ENCODE results near the gene KRT78.
A peak's percentile ranks its signal among the peaks of the same experiment; 100 is the strongest.
"Not testable (repeated sequence)": the region's sequence is repeated elsewhere in the genome, so short reads cannot be mapped to it uniquely, and the experiment has no call there.

Gene KRT78

DNA sequence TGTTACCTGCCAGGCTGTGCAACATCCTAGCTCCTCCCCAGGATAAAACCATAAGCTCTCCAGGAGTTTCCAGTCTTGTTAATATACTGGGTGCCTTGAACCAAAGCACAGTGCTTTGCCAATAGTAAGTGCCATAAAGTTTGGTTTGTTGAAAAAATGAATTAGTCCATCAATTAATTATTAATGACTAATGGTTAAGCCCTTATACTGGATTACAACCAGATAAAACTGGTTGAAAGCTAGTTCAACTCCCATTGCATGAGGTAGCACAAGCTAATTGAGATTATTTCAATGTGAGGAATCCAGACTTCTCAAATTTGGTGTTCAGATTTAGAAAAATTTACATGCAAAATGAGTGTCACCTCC, 51.3 kb downstream of the KRT78 start:
- Mint-ChIP-seq H3K27ac (no peak overlapping the region), H3K4me3 (no peak overlapping the region), H3K27me3 (no peaks in the 10 kb centered on the region), H3K4me1 (ENCODE audit: low read depth) (peaks cover 20% of the 10 kb centered on the region), H3K9me3 (no peaks in the 10 kb centered on the region), H3K36me3 (ENCODE audit: low read depth) (no peaks in the 10 kb centered on the region)
- DNase-seq: no peak

DNA sequence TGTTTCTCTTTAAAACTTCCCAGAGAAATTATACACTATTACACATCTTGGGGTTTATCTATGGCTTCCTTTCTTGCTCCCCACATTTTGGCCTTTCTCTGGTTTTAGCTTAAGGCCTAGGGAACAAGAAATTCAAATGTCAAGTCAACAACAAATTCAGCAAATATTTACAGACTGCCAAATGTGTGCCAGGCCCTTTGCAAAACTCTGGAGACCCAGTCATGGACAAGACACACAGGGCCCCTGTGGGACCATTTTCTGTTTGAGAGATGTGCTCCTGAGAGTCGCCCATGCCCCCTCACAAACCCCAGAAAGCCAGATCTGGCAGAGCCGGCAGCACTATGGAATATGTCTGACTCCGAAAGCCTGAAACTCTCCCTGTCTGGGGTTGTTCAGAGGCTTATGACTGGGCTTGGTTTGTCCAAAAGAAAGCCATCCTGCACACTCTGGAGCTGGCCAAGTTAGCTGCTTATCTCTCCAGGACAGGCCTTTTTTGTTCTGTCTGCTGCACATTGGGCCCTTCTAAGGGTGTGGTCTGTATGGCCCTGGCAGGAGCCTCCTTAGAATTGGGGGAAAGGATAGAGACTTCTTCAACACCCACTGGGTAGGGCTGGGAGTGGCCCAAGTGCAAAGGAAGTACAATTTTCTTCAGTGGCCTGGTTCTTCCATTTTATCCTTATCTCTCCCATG, 51.8 kb downstream of the KRT78 start:
- DNase-seq: no peak
- no peak overlapping the region for H3K27ac Mint-ChIP-seq
- peaks cover 22% of the 10 kb centered on the region for H3K4me1 Mint-ChIP-seq (ENCODE audit: low read depth)
- no peaks in the 10 kb centered on the region for H3K36me3 Mint-ChIP-seq (ENCODE audit: low read depth)
- no peaks in the 10 kb centered on the region for H3K27me3 Mint-ChIP-seq
- H3K9me3 Mint-ChIP-seq: no peaks in the 10 kb centered on the region
- H3K4me3 Mint-ChIP-seq: no peak overlapping the region

DNA sequence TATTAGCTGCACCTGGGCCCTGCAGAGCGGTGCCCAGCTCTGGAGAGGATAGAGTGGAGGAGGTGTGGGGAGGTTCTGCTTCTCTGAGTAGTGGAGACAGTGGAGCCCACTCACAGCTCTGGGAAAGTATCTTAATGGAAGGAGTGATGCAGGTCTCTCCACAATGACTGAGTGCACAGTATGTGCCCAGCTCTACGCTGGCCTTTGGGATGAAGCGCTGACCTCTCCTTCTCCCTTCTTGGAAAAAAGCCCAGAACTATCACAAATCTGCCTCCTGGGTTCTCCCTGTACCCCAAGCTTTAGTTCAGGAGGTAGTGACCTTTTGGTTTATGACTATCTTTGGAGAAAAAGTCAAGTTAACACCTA, 52.4 kb downstream of the KRT78 start:
- H3K36me3 Mint-ChIP-seq (ENCODE audit: low read depth): no peaks in the 10 kb centered on the region
- H3K4me1 Mint-ChIP-seq (ENCODE audit: low read depth): peaks cover 28% of the 10 kb centered on the region
- no peaks in the 10 kb centered on the region for H3K27me3 Mint-ChIP-seq
- no peaks in the 10 kb centered on the region for H3K9me3 Mint-ChIP-seq
- no peak for DNase-seq
- H3K4me3 Mint-ChIP-seq: no peak overlapping the region
- no peak overlapping the region for H3K27ac Mint-ChIP-seq

DNA sequence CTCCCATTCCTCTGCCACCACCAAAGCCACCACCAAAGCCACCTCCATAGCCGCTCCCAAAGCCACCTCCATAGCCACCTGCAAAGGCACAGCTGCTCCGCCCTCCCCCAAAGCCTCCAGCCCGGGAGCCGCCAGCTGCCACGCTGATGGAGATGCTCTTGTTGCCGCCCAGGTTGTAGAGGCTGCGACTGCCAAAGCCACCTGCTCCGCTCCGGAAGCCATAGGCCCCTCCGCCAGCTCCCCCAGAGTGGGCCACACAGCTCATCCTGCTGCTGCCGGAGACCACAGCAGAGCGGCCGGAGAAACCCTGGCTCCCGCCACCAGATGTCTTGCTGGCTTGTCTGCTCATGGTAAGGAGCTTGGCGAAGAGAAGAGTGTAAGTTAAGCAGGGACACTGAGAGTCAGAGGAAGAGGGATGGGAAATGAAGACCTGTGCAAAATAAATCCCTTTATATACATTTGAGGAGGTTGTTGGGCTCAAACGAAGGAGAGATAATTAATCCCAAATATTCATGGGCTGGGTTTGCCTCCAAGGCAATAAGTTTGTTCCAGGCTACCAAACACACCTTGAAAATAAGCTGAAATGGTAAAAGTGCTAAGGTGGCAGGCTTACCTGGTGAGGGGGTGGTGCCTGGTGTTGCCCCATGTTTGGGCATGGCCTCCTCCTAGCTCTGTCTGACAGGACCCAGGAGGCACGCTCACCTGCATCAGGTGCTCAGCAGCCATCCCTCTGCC, 52.9 kb downstream of the KRT78 start, which contains the start of gene KRT3:
TSS of gene KRT3 (minus strand) at position 424 of the 735 bp plus-strand sequence. CDS start at position 349, 75 bp downstream.
- H3K9me3 Mint-ChIP-seq: no peaks in the 10 kb centered on the region
- H3K4me1 Mint-ChIP-seq (ENCODE audit: low read depth): peaks cover 28% of the 10 kb centered on the region
- H3K27me3 Mint-ChIP-seq: peaks cover under 1% of the 10 kb centered on the region
- DNase-seq: no peak
- H3K27ac Mint-ChIP-seq: no peak within 1 kb of the TSS
- H3K4me3 Mint-ChIP-seq: no peak within 1 kb of the TSS
- H3K36me3 Mint-ChIP-seq (ENCODE audit: low read depth): no peaks in the 10 kb centered on the region

DNA sequence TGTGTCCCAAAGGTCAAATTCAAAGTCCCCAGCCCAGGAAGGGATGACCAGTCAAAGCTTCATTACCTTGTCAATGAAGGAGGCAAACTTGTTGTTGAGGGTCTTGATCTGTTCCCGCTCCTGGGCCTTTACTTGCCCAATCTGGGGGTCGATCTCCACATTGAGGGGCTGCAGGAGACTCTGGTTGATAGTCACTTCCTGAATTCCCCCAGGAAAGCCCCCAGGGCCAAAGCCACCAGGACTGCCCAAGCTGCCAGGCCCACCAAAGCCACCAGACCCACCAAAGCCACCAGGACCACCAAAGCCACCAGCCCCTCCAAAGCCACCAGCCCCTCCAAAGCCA, 53.5 kb downstream of the KRT78 start:
- H3K27me3 Mint-ChIP-seq: not testable (repeated sequence)

DNA sequence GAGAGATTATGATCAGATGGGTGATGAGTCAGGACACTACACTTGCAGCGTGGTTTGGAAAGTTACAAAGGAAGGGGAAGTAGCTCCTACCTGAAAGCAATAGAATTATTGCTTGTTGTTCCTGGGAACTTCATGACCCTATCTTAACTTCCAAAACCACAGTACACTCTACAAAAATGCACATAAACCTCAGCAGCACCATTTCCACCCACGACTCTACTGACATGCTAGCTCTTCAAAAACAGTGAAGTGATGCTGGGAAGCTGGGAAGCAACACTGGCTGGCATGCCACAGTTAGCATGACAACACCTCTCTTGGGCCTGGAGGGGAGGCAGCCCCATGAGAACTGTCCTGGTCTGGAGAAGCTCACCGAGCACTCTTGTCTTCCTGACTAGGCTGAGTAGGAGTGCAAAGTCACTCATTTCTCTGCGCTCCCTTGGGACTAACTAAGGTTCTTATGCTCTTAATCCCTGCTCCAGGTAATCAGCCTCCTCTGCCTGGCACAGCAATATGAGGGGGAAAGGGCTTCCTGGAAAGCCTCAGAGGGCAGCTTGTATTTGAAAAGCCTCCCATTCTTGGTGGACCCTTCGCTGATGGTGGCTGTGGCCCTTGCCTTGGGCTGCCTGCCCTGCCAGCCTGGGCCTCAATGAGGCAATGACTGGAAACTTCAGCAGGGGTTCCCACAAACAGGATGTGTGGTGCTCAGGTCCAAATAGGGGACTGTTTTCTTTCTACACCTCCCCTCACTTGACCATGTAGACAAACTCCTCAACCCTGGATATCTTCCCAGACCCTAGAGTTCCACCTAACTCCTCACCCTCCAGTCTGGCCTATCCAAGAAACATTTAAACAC, 54.1 kb downstream of the KRT78 start:
- Mint-ChIP-seq H3K27ac (no peak overlapping the region), H3K4me3 (no peak overlapping the region), H3K27me3 (peaks cover 12% of the 10 kb centered on the region), H3K36me3 (ENCODE audit: low read depth) (no peaks in the 10 kb centered on the region), H3K4me1 (ENCODE audit: low read depth) (peaks cover 38% of the 10 kb centered on the region), H3K9me3 (no peaks in the 10 kb centered on the region)
- DNase-seq: no peak

More for the DNA sequence above, 53.5 kb downstream of the KRT78 start:
- peaks cover 32% of the 10 kb centered on the region for H3K4me1 Mint-ChIP-seq (ENCODE audit: low read depth)
- not testable (repeated sequence) for H3K36me3 Mint-ChIP-seq (ENCODE audit: low read depth); H3K27ac Mint-ChIP-seq; DNase-seq; H3K9me3 Mint-ChIP-seq; H3K4me3 Mint-ChIP-seq

DNA sequence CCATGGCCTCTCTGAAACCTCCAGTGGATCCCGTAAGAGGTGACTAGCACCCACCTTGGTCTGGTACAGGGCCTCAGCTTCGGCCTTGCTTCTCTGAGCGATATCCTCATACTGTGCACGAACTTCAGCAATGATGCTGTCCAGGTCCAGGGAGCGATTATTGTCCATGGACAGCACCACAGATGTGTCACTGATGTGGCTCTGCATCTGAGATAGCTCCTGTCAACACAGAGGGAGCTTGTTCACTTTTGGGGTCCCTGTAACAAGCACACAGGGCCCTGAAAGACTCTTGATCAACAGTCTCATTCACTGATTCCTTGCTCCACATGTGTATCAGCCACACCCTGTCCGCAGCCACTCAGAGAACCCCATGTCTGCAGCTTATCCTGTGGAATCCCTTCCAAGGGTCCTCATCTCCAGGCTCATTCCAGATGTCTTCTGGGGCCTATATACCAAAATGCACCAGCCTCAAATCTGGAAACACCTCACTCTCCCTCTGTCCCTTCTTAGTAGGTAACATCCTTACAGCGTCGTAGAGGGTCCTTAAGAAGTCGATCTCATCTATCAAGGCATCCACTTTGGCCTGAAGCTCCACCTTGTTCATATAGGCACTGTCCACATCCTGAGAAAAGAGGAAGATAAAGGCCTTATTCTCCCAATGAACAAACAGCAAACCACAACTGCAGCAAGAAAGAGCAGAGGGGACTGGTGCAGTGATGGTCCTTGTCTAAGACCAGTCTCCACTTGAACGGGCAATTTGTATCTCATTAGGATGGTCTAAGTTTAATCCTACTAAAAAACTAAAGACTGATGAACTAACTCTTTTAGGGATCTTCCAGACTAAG, 56.4 kb downstream of the KRT78 start:
- H3K9me3 Mint-ChIP-seq: no peaks in the 10 kb centered on the region
- H3K27me3 Mint-ChIP-seq: peaks cover 33% of the 10 kb centered on the region
- no peak overlapping the region for H3K4me3 Mint-ChIP-seq
- peaks cover 40% of the 10 kb centered on the region for H3K4me1 Mint-ChIP-seq (ENCODE audit: low read depth)
- no peak for DNase-seq
- H3K27ac Mint-ChIP-seq: no peak overlapping the region
- no peaks in the 10 kb centered on the region for H3K36me3 Mint-ChIP-seq (ENCODE audit: low read depth)

DNA sequence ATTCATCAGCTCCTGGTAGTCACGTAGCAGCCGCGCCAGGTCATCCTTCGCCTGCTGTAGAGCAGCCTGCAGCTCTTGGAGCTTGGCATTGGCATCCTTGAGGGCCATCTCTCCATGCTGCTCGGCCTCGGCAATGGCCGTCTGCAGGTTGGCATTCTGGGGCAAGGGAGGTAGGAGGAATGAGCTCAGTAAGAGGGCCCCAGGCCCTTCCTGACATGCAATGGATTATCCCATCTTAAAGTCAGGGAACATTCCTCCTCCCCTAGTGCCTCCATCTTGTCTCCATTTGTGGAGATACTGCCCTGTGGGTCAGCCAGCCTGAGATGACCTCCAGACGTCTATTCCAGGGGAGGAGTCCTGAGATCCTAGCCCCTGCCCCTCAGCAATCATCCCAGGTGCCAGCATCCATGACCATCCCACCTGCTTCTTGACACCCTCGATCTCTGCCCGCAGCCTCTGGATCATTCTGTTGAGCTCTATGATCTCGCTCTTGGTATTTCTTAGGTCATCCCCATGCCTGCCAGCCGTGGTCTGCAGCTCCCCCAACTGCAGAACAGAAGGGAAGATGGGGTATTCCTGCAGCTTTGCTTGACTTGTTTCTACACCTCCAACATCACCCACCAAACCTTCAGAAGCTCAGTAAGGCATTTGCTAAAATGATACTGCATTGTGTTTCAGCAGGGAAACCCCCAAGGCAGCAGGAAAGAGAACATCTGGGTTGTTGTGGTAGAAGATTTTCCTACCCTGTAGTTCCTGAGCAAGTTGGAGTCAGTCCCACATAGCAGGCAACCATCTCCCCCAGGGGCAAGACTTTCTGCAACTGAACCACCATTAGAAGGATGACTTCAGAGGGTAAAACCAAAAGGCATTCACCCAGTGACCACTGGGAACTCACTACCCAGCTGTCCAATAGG, 57.3 kb downstream of the KRT78 start:
- Mint-ChIP-seq H3K27ac (no peak overlapping the region), H3K36me3 (ENCODE audit: low read depth) (no peaks in the 10 kb centered on the region), H3K27me3 (peaks cover 33% of the 10 kb centered on the region), H3K9me3 (no peaks in the 10 kb centered on the region), H3K4me3 (no peak overlapping the region), H3K4me1 (ENCODE audit: low read depth) (peaks cover 40% of the 10 kb centered on the region)
- DNase-seq: no peak

DNA sequence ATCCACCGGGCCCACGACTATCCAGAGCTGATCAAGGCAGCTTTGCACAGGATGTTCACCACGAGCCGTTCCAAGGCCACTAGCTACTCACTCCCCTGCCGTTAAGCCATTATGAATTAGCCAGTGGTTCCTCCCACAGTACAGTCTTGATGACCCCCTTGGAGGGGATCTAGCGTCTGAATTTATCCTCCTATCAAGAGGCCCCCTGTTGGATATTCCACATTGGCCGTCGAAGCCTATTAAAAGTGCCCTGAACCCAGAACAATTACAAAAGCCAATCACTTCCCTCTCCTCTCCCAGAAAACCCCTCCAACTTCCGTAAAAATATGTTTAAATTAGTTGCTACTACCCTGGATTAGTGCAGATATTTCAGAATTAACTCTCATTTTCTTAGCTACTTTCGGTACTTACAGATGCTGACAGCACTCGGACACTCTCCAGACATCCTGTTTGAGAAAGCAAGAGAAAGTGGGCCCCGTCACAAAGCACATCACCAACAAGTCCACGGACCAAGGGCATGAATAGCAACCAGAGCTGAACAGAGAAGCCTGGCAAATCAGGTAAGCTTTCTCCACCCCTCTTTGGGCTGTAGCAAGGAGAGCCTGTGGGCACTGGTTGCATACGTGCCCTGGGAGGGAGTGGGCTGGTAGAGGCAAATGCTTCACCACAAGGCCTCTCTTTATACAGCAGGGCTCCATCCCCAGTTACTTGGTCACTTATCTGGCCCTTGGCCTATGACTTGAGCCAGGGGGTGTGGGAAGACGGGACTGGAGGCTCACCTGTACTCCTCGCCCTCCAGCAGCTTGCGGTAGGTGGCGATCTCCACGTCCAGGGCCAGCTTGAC, 58.1 kb downstream of the KRT78 start:
- no peak overlapping the region for H3K27ac Mint-ChIP-seq
- no peaks in the 10 kb centered on the region for H3K9me3 Mint-ChIP-seq
- no peaks in the 10 kb centered on the region for H3K36me3 Mint-ChIP-seq (ENCODE audit: low read depth)
- H3K4me3 Mint-ChIP-seq: no peak overlapping the region
- DNase-seq: no peak
- peaks cover 33% of the 10 kb centered on the region for H3K27me3 Mint-ChIP-seq
- H3K4me1 Mint-ChIP-seq (ENCODE audit: low read depth): peaks cover 40% of the 10 kb centered on the region

DNA sequence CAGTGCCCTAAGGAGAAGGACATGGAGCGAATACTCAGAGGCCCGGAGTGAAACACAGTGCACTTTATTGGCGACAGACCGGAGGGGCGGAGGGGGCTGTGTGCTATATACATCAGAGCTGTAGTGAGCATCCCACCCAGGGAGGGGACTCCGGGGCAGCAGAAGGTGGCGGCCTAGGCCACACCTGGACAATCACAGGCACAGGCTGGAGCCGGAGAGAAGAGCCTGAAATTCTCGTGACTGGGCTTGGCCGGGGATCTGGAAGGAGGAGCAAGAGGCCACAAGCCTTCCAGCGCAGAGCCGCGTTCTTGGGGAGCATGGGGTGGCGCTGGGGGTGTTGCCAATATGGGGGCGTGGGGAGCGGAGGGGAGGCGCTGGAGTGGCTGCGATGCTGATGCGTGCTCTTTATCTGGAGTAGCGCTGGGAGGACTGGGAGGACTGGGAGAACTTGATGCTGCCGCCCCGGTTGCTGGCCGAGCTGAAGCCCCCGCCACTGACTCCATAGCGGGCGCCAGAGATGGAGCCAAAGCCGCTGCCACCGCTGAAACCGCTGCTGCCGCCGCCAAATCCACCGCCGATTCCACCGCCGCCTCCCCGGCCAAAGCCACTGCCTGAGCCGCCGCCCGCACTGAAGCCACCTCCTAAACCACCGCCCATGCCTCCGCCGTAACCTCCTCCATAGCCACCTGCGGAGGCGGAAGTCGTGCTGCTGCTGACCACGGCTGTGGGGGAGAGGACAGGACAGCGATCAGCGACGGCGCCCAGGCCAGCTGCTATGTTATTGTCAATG, 59.0 kb downstream of the KRT78 start:
- H3K9me3 Mint-ChIP-seq: no peaks in the 10 kb centered on the region
- peaks cover 38% of the 10 kb centered on the region for H3K4me1 Mint-ChIP-seq (ENCODE audit: low read depth)
- no peak overlapping the region for H3K27ac Mint-ChIP-seq
- H3K36me3 Mint-ChIP-seq (ENCODE audit: low read depth): no peaks in the 10 kb centered on the region
- H3K27me3 Mint-ChIP-seq: peaks cover 33% of the 10 kb centered on the region
- DNase-seq: peak; percentile 34
- H3K4me3 Mint-ChIP-seq: no peak overlapping the region

DNA sequence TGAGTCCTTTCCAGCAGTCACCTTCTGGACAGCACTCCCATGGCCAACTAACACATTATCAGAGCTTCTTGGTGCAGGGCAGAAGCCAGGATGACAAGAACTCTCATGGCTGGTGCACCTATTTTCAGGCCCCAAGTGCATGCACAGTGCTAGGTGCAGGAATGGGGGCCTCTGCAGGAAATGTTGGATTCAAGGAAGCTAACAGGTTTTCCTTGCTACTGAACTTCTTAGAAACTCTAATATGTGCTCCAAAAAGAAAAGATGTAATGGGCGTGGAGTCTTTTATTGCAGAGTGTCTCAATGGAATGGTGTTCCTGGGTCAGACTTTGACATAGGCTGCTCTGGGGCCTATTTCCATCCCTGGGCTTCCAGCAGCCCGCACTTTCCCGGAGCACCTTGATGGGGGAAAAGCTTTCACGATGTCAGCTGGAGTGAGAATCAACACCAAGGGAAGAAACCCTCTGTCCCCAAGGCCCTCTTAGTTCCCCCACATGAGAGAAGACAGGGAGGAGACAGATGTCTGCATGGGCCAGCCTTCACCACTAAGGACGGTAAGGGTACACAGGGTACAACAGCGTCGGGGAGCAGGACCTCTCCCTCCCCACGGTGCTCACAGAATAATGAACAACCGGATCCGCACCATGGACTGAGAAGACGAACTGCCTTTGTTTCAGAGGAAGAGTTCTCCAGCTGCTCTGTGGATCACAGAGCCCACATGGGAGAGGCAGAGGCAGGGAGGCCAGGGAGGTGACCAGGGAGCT, 59.7 kb downstream of the KRT78 start:
- DNase-seq: no peak
- peaks cover 33% of the 10 kb centered on the region for H3K27me3 Mint-ChIP-seq
- H3K9me3 Mint-ChIP-seq: no peaks in the 10 kb centered on the region
- no peak overlapping the region for H3K27ac Mint-ChIP-seq
- H3K4me3 Mint-ChIP-seq: no peak overlapping the region
- no peaks in the 10 kb centered on the region for H3K36me3 Mint-ChIP-seq (ENCODE audit: low read depth)
- H3K4me1 Mint-ChIP-seq (ENCODE audit: low read depth): peaks cover 30% of the 10 kb centered on the region

Measured in activated T-cell treated with anti-CD3 and anti-CD28 coated beads, Interleukin-2, amount 50 U/mL, for 24 hours (primary cell).